B cell (primary cell): ENCODE results near the gene GORAB.

Source experiments
- CTCF ChIP-seq: fragments of 200-600 bp; IDR thresholded peaks from one replicate; pipeline ENCODE4 v1.8.0; 2022; ENCODE audit warnings: antibody characterized with exemption, mild to moderate bottlenecking
- EZH2 ChIP-seq: IDR thresholded peaks from 2 replicates; pipeline ENCODE4 v1.6.1; 2012; ENCODE audit warnings: borderline replicate concordance, low read depth, mild to moderate bottlenecking, moderate library complexity, low read length; ENCODE audit not compliant: insufficient read depth, poor library complexity, severe bottlenecking

DNA sequence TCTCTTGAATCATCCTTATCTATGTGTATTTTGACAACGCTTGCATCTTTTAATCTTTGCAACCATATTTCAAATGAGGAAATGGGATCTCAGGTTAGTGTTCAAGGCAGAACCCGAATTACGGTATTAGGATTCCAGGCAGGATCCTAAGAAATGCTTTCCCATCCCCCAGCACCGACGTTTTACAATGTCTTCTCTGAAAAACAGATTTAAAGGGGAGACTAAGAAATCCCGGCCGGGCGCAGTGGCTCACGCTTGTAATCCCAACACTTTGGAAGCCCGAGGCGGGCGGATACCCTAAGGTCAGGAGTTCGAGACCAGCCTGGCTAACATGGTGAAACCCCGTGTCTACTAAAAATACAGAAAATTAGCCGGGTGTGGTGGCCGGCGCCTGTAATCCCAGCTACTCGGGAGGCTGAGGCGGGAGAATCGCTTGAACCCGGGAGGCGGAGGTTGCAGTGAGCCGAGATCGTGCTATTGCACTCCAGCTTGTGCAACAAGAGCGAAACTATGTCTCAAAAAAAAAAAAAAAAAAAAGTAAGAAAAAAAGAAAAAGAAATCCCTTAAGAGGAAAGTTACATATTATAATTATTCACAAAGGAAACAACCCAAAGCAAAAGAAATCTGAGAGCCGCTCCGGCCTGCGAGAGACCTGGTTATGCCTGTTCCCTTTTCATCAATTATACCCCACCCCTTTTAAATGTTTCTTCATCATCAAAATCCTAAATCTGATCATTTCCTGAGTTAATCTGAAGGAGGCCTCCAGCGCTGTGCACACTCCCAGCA, 801 bp upstream of the GORAB start:
- TF ChIP-seq CTCF (no peak), EZH2 (no peak)
